ENCODE results near the gene LPP.

DNA sequence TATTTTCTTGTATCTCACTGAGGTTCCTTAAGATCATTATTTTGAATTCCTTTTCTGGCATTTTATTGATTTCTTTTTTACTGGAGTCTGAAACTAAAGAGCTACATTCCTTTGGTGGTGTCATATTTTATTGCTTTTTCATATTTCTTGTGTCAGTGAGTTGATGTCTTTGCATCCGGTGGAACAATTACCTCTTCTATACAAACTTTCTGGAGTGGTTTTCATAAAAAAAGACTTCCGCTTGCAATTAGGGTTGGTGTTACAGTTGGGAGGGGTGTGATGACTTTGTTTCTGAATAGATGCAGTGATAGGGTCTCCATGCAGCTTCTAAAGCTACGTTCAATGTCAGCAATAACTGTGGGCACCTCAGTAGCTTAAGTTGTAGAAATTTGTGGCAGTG lies 181.7 kb downstream of the LPP start:
- TF ChIP-seq, protein P1, sequence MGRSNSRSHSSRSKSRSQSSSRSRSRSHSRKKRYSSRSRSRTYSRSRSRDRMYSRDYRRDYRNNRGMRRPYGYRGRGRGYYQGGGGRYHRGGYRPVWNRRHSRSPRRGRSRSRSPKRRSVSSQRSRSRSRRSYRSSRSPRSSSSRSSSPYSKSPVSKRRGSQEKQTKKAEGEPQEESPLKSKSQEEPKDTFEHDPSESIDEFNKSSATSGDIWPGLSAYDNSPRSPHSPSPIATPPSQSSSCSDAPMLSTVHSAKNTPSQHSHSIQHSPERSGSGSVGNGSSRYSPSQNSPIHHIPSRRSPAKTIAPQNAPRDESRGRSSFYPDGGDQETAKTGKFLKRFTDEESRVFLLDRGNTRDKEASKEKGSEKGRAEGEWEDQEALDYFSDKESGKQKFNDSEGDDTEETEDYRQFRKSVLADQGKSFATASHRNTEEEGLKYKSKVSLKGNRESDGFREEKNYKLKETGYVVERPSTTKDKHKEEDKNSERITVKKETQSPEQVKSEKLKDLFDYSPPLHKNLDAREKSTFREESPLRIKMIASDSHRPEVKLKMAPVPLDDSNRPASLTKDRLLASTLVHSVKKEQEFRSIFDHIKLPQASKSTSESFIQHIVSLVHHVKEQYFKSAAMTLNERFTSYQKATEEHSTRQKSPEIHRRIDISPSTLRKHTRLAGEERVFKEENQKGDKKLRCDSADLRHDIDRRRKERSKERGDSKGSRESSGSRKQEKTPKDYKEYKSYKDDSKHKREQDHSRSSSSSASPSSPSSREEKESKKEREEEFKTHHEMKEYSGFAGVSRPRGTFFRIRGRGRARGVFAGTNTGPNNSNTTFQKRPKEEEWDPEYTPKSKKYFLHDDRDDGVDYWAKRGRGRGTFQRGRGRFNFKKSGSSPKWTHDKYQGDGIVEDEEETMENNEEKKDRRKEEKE (IDR thresholded peaks at IDR 0.05) = no peak
- TF ChIP-seq, protein P2, sequence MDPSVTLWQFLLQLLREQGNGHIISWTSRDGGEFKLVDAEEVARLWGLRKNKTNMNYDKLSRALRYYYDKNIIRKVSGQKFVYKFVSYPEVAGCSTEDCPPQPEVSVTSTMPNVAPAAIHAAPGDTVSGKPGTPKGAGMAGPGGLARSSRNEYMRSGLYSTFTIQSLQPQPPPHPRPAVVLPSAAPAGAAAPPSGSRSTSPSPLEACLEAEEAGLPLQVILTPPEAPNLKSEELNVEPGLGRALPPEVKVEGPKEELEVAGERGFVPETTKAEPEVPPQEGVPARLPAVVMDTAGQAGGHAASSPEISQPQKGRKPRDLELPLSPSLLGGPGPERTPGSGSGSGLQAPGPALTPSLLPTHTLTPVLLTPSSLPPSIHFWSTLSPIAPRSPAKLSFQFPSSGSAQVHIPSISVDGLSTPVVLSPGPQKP (IDR thresholded peaks at IDR 0.05; ENCODE audit: low read depth, low read length) = no peak
- TF ChIP-seq POLR2A (IDR thresholded peaks at IDR 0.05; ENCODE audit: low read depth, low read length) (no peak), POLR2AphosphoS5 (IDR thresholded peaks at IDR 0.05; ENCODE audit: low read length) (no peak), NRF1 (conservative IDR thresholded peaks at IDR 0.05; ENCODE audit: low read depth, low read length) (no peak), HCFC1 (IDR thresholded peaks at IDR 0.05; ENCODE audit: low read length) (no peak), SREBF2 (IDR thresholded peaks at IDR 0.05; ENCODE audit: low read length) (no peak), MXI1 (IDR thresholded peaks at IDR 0.05; ENCODE audit: low read depth, low read length) (no peak), EZH2 (IDR thresholded peaks at IDR 0.05; ENCODE audit: borderline replicate concordance, control insufficient read depth, low read depth, low read length) (no peak), RAD21 (IDR thresholded peaks at IDR 0.05; ENCODE audit: insufficient read depth, low read depth, low read length) (no peak), ZNF217 (IDR thresholded peaks at IDR 0.05) (no peak), ETV6 (conservative IDR thresholded peaks at IDR 0.05 in 1 of 2, IDR thresholded peaks at IDR 0.05 in 1 of 2; ENCODE audit: borderline replicate concordance in 1 of 2, low read depth in 1 of 2) (no peak)
- TF ChIP-seq, protein P3, sequence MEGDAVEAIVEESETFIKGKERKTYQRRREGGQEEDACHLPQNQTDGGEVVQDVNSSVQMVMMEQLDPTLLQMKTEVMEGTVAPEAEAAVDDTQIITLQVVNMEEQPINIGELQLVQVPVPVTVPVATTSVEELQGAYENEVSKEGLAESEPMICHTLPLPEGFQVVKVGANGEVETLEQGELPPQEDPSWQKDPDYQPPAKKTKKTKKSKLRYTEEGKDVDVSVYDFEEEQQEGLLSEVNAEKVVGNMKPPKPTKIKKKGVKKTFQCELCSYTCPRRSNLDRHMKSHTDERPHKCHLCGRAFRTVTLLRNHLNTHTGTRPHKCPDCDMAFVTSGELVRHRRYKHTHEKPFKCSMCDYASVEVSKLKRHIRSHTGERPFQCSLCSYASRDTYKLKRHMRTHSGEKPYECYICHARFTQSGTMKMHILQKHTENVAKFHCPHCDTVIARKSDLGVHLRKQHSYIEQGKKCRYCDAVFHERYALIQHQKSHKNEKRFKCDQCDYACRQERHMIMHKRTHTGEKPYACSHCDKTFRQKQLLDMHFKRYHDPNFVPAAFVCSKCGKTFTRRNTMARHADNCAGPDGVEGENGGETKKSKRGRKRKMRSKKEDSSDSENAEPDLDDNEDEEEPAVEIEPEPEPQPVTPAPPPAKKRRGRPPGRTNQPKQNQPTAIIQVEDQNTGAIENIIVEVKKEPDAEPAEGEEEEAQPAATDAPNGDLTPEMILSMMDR (IDR thresholded peaks at IDR 0.05 in 2 of 3, conservative IDR thresholded peaks at IDR 0.05 in 1 of 3; ENCODE audit: control insufficient read depth in 2 of 3, extremely low read depth in 1 of 3, insufficient read depth in 1 of 3, low read depth in 3 of 3, low read length in 3 of 3) = no peak
- TF ChIP-seq, protein P4, sequence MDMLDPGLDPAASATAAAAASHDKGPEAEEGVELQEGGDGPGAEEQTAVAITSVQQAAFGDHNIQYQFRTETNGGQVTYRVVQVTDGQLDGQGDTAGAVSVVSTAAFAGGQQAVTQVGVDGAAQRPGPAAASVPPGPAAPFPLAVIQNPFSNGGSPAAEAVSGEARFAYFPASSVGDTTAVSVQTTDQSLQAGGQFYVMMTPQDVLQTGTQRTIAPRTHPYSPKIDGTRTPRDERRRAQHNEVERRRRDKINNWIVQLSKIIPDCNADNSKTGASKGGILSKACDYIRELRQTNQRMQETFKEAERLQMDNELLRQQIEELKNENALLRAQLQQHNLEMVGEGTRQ (IDR thresholded peaks at IDR 0.05; ENCODE audit: borderline replicate concordance, low read depth, low read length) = no peak

Data from GM12878 (cell line).